Posterior cingulate gyrus (tissue), 11 donors: ENCODE data around the gene ETV6.

ENCODE experiments used
- DNase-seq, 10 donors: peaks; one replicate each; pipeline versions ENCODE4 v3.0.0 to v3.0.0-alpha.2; 2020 to 2021; ENCODE audit warnings: mixed read lengths in 3 of 10
- intact Hi-C: fragments of 100-400 bp; cut with DNase I; formaldehyde crosslinking; loops from one replicate; pipeline ENCODE4 v1.15.1; 2023

ETV6 gene

GRCh38 chr12:11812586-11813437 lies 163.3 kb downstream of the ETV6 start:
- DNase-seq = peak in 7 of 10 donors; percentile 34 to 89 (median 56)
- intact Hi-C loops = no loop called here

GRCh38 chr12:11813438-11813813 lies 164.0 kb downstream of the ETV6 start:
- DNase-seq = no peak
- intact Hi-C loops = no loop called here

GRCh38 chr12:11814374-11814773 lies 164.9 kb downstream of the ETV6 start:
- DNase-seq = peak in 2 of 10 donors; percentile 33 to 78

GRCh38 chr12:11815397-11815796 lies 165.9 kb downstream of the ETV6 start:
- DNase-seq = no peak
- intact Hi-C loops = no loop called here

More at GRCh38 chr12:11814374-11814773, 164.9 kb downstream of the ETV6 start:
- intact Hi-C loops = no loop called here

GRCh38 chr12:11819643-11820042 lies 170.2 kb downstream of the ETV6 start:
- intact Hi-C loops = no loop called here
- no peak for DNase-seq

GRCh38 chr12:11820476-11820875 lies 171.0 kb downstream of the ETV6 start:
- DNase-seq = no peak
- intact Hi-C loops = no loop called here

- intact Hi-C loops = no loop called here
- no peak for DNase-seq
Observed at GRCh38 chr12:11821386-11822080, 172.1 kb downstream of the ETV6 start.

GRCh38 chr12:11822081-11822834 lies 172.8 kb downstream of the ETV6 start:
- no peak for DNase-seq
- intact Hi-C loops = no loop called here

GRCh38 chr12:11823043-11823442 lies 173.6 kb downstream of the ETV6 start:
- DNase-seq = no peak
- intact Hi-C loops = no loop called here

- intact Hi-C loops = no loop called here
- DNase-seq = no peak
Observed at GRCh38 chr12:11823593-11823992, 174.1 kb downstream of the ETV6 start.

- no peak for DNase-seq
- intact Hi-C loops = no loop called here
Observed at GRCh38 chr12:11824069-11824468, 174.6 kb downstream of the ETV6 start.

- intact Hi-C loops = no loop called here
- DNase-seq = no peak
Observed at GRCh38 chr12:11824736-11825135, 175.3 kb downstream of the ETV6 start.

- no peak for DNase-seq
Observed at GRCh38 chr12:11825278-11825677, 175.8 kb downstream of the ETV6 start.

GRCh38 chr12:11826574-11826973 lies 177.1 kb downstream of the ETV6 start:
- intact Hi-C loops = no loop called here

More at GRCh38 chr12:11825278-11825677, 175.8 kb downstream of the ETV6 start:
- intact Hi-C loops = no loop called here

GRCh38 chr12:11827091-11828061 lies 177.9 kb downstream of the ETV6 start:
- intact Hi-C loops = no loop called here
- DNase-seq = peak in 4 of 10 donors; percentile 28 to 86 (median 43)

More at GRCh38 chr12:11826574-11826973, 177.1 kb downstream of the ETV6 start:
- no peak for DNase-seq

GRCh38 chr12:11829764-11830194 lies 180.3 kb downstream of the ETV6 start:
- intact Hi-C loops = no loop called here
- DNase-seq = no peak

GRCh38 chr12:11830307-11830801 lies 180.9 kb downstream of the ETV6 start:
- no peak for DNase-seq
- intact Hi-C loops = no loop called here

GRCh38 chr12:11832093-11832492 lies 182.6 kb downstream of the ETV6 start:
- intact Hi-C loops = no loop called here

GRCh38 chr12:11833174-11833895 lies 183.9 kb downstream of the ETV6 start:
- intact Hi-C loops = no loop called here

More at GRCh38 chr12:11832093-11832492, 182.6 kb downstream of the ETV6 start:
- no peak for DNase-seq

More at GRCh38 chr12:11833174-11833895, 183.9 kb downstream of the ETV6 start:
- DNase-seq = no peak
